Mucosa of stomach (tissue), 1 donor: ENCODE data around the gene RASEF.
"Not testable (repeated sequence)": the region's sequence is repeated elsewhere in the genome, so short reads cannot be mapped to it uniquely, and the experiment has no call there.

Source experiments
- H3K27me3 ChIP-seq: one replicate; pipeline ENCODE4 v1.7.0; 2013; ENCODE audit warnings: mild to moderate bottlenecking, low read length; ENCODE audit not compliant: control insufficient read depth, insufficient read depth
- H3K36me3 ChIP-seq: one replicate; pipeline ENCODE4 v1.7.0; 2013; ENCODE audit warnings: low read length; ENCODE audit not compliant: control insufficient read depth, insufficient read depth
- H3K4me1 ChIP-seq: one replicate; pipeline ENCODE4 v1.7.0; 2013; ENCODE audit warnings: mild to moderate bottlenecking, low read length; ENCODE audit not compliant: control insufficient read depth, insufficient read depth
- H3K4me3 ChIP-seq: one replicate; pipeline ENCODE4 v1.7.0; 2013; ENCODE audit warnings: low read length
- H3K9ac ChIP-seq: one replicate; pipeline ENCODE4 v1.7.0; 2013; ENCODE audit warnings: mild to moderate bottlenecking, low read length, moderate library complexity
- H3K9me3 ChIP-seq: one replicate; pipeline ENCODE4 v1.7.0; 2013; ENCODE audit warnings: mild to moderate bottlenecking, low read length, moderate library complexity; ENCODE audit not compliant: control insufficient read depth
- donor health status: Pancreatic carcinoma.

The RASEF gene

DNA sequence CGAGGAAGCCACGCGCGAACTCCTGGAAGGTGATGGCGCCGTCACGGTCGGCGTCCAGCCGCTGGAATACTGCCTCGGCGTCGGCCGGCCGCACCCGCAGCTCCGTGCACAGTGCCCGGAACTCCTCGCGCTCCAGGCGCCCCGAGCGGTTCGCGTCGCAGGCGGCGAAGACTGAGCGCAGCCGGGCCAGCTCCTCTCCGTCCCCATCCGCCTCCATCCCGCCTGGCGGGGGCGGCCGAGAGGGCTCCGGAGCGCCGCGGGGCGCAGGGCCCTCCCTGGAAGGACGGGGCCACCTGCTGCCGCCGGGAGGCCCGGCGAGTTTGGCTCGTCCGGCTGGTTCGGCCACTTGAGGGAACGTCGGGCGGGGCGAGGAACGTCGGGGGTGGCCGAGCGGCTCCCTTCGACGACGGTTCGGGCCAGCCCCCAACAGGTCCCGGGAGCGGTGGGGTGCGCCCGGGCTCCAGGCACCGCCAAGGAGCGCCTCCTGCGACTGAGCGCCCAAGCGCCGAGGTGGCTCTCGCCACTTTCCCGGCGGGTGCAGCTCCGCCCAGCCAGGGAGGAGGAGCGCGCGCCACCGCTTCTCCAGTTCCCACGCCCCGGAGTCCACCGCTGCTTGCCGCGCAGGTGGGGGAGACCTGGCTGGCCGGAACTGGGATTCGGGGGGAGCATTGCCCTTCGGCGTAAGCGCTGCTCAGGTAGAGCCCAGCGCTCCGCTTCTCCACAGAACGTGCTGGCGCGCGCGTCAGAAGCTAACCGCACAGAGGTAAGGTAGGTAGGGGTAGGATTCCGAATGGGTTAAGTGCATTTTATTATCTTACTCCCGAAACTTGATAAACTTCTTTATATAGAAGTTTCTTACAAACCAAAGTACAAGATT, at the start of gene RASEF:
RASEF (minus strand) TSS at position 492 of the 877 bp plus-strand sequence; CDS start at position 217, 275 bp downstream.
- H3K27me3 ChIP-seq: no peaks in the 10 kb centered on the region
- no peaks in the 10 kb centered on the region for H3K36me3 ChIP-seq
- H3K4me1 ChIP-seq: peaks cover 7% of the 10 kb centered on the region
- peak within 1 kb of the TSS; percentile 75 for H3K4me3 ChIP-seq
- peak within 1 kb of the TSS; percentile 80 for H3K9ac ChIP-seq
- H3K9me3 ChIP-seq: no peaks in the 10 kb centered on the region

GRCh38 chr9:83111169-83111568, 48.2 kb upstream of the RASEF start:
- Histone ChIP-seq H3K27me3 (no peaks in the 10 kb centered on the region), H3K4me3 (no peak overlapping the region), H3K36me3 (no peaks in the 10 kb centered on the region), H3K9ac (no peak overlapping the region), H3K9me3 (no peaks in the 10 kb centered on the region), H3K4me1 (no peaks in the 10 kb centered on the region)

- Histone ChIP-seq H3K9me3 (no peaks in the 10 kb centered on the region), H3K36me3 (no peaks in the 10 kb centered on the region), H3K4me1 (no peaks in the 10 kb centered on the region), H3K9ac (no peak overlapping the region), H3K4me3 (no peak overlapping the region), H3K27me3 (no peaks in the 10 kb centered on the region)
Measured at GRCh38 chr9:83109296-83109695, 46.4 kb upstream of the RASEF start.

DNA sequence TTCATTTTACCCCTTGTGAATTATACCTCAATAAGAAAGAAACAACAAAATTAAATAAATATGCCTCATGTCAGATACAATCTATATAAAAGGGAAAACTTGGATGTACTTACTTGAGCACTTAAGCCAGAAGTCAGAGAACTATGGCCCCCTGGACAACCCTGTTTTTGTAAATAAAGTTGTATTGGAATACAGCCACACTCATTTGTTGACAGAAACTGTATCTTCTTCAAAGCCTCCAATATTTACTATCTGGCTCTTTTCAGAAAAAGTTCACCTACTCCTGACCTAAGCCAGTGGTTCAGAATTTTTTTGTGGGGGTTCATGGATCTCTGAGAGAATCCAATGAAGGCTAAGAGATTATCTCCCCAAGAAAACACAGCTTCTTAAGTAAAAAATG, 45.3 kb upstream of the RASEF start:
- no peaks in the 10 kb centered on the region for H3K9me3 ChIP-seq

GRCh38 chr9:83106772-83107171, 43.8 kb upstream of the RASEF start:
- no peak overlapping the region for H3K4me3 ChIP-seq
- no peaks in the 10 kb centered on the region for H3K9me3 ChIP-seq
- H3K27me3 ChIP-seq: no peaks in the 10 kb centered on the region
- no peaks in the 10 kb centered on the region for H3K36me3 ChIP-seq
- no peak overlapping the region for H3K9ac ChIP-seq
- H3K4me1 ChIP-seq: no peaks in the 10 kb centered on the region

More for the DNA sequence above, 45.3 kb upstream of the RASEF start:
- no peaks in the 10 kb centered on the region for H3K36me3 ChIP-seq
- no peak overlapping the region for H3K9ac ChIP-seq
- no peaks in the 10 kb centered on the region for H3K4me1 ChIP-seq
- H3K4me3 ChIP-seq: no peak overlapping the region
- H3K27me3 ChIP-seq: no peaks in the 10 kb centered on the region

GRCh38 chr9:83106263-83106662, 43.3 kb upstream of the RASEF start:
- Histone ChIP-seq H3K9me3 (no peaks in the 10 kb centered on the region), H3K36me3 (no peaks in the 10 kb centered on the region), H3K27me3 (no peaks in the 10 kb centered on the region), H3K4me1 (no peaks in the 10 kb centered on the region), H3K9ac (no peak overlapping the region), H3K4me3 (no peak overlapping the region)

GRCh38 chr9:83097633-83098032, 34.7 kb upstream of the RASEF start:
- H3K27me3 ChIP-seq: no peaks in the 10 kb centered on the region
- no peaks in the 10 kb centered on the region for H3K9me3 ChIP-seq
- no peaks in the 10 kb centered on the region for H3K36me3 ChIP-seq
- no peak overlapping the region for H3K4me3 ChIP-seq
- no peak overlapping the region for H3K9ac ChIP-seq
- no peaks in the 10 kb centered on the region for H3K4me1 ChIP-seq

- H3K9ac ChIP-seq: not testable (repeated sequence)
Measured at GRCh38 chr9:83093311-83093710, 30.4 kb upstream of the RASEF start.

GRCh38 chr9:83081846-83082245, 18.9 kb upstream of the RASEF start:
- Histone ChIP-seq H3K27me3 (no peaks in the 10 kb centered on the region), H3K4me1 (peaks cover 7% of the 10 kb centered on the region), H3K9ac (no peak overlapping the region), H3K36me3 (no peaks in the 10 kb centered on the region), H3K9me3 (no peaks in the 10 kb centered on the region), H3K4me3 (no peak overlapping the region)

More at GRCh38 chr9:83093311-83093710, 30.4 kb upstream of the RASEF start:
- H3K4me1 ChIP-seq, H3K4me3 ChIP-seq, H3K9me3 ChIP-seq, H3K36me3 ChIP-seq, H3K27me3 ChIP-seq: not testable (repeated sequence)

GRCh38 chr9:83081010-83081409, 18.1 kb upstream of the RASEF start:
- Histone ChIP-seq H3K9ac (no peak overlapping the region), H3K4me3 (no peak overlapping the region), H3K4me1 (peaks cover 7% of the 10 kb centered on the region), H3K9me3 (no peaks in the 10 kb centered on the region), H3K27me3 (no peaks in the 10 kb centered on the region), H3K36me3 (no peaks in the 10 kb centered on the region)

- not testable (repeated sequence) for H3K36me3 ChIP-seq, H3K9me3 ChIP-seq
Measured at GRCh38 chr9:83075932-83076331, 13.0 kb upstream of the RASEF start.

GRCh38 chr9:83072498-83072897, 9.6 kb upstream of the RASEF start:
- not testable (repeated sequence) for H3K36me3 ChIP-seq, H3K4me3 ChIP-seq, H3K9me3 ChIP-seq, H3K4me1 ChIP-seq, H3K27me3 ChIP-seq, H3K9ac ChIP-seq

More at GRCh38 chr9:83075932-83076331, 13.0 kb upstream of the RASEF start:
- H3K4me3 ChIP-seq, H3K9ac ChIP-seq, H3K27me3 ChIP-seq, H3K4me1 ChIP-seq: not testable (repeated sequence)
